ENCODE results near the gene CDK11B.
"Not testable (repeated sequence)": the region's sequence is repeated elsewhere in the genome, so short reads cannot be mapped to it uniquely, and the experiment has no call there.

Gene CDK11B

GRCh38 chr1:1680912-1681273 lies 22.1 kb upstream of the CDK11B start:
- no peak for DNase-seq

- no peak for DNase-seq
Observed at GRCh38 chr1:1680031-1680911, 21.5 kb upstream of the CDK11B start.

GRCh38 chr1:1678581-1679380 lies 20.0 kb upstream of the CDK11B start:
- DNase-seq, result peak; percentile 81

GRCh38 chr1:1677718-1678580 lies 19.1 kb upstream of the CDK11B start:
- DNase-seq, result peak; percentile 56

GRCh38 chr1:1676087-1676486 lies 17.3 kb upstream of the CDK11B start:
- not testable (repeated sequence) for DNase-seq

GRCh38 chr1:1675218-1675617 lies 16.4 kb upstream of the CDK11B start:
- not testable (repeated sequence) for DNase-seq

GRCh38 chr1:1674806-1675205 lies 16.0 kb upstream of the CDK11B start:
- not testable (repeated sequence) for DNase-seq

GRCh38 chr1:1672181-1672965 lies 13.6 kb upstream of the CDK11B start:
- DNase-seq, result no peak

- no peak for DNase-seq
Observed at GRCh38 chr1:1671365-1672119, 12.7 kb upstream of the CDK11B start.

GRCh38 chr1:1670866-1671265 lies 12.1 kb upstream of the CDK11B start:
- no peak for DNase-seq

- no peak for DNase-seq
Observed at GRCh38 chr1:1669468-1670440, 10.9 kb upstream of the CDK11B start.

- DNase-seq, result no peak
Observed at GRCh38 chr1:1666526-1666925, 7.7 kb upstream of the CDK11B start.

- peak; percentile 59 for DNase-seq
Observed at GRCh38 chr1:1665815-1666251, 7.0 kb upstream of the CDK11B start.

- no peak for DNase-seq
Observed at GRCh38 chr1:1664941-1665814, 6.4 kb upstream of the CDK11B start.

- not testable (repeated sequence) for DNase-seq
Observed at GRCh38 chr1:1664318-1664717, 5.5 kb upstream of the CDK11B start.

GRCh38 chr1:1662830-1663560 lies 4.2 kb upstream of the CDK11B start:
- not testable (repeated sequence) for DNase-seq

GRCh38 chr1:1662392-1662791 lies 3.6 kb upstream of the CDK11B start:
- not testable (repeated sequence) for DNase-seq

- peak; percentile 2 for DNase-seq
Observed at GRCh38 chr1:1648265-1648664, 10.5 kb downstream of the CDK11B start.

Measured in activated CD4-positive, alpha-beta T cell treated with anti-CD3 and anti-CD28 coated beads for 48 hours (primary cell).